ENCODE results near the gene SGO2.
A peak's percentile ranks its signal among the peaks of the same experiment; 100 is the strongest.
"Not testable (repeated sequence)": the region's sequence is repeated elsewhere in the genome, so short reads cannot be mapped to it uniquely, and the experiment has no call there.

The SGO2 gene

DNA sequence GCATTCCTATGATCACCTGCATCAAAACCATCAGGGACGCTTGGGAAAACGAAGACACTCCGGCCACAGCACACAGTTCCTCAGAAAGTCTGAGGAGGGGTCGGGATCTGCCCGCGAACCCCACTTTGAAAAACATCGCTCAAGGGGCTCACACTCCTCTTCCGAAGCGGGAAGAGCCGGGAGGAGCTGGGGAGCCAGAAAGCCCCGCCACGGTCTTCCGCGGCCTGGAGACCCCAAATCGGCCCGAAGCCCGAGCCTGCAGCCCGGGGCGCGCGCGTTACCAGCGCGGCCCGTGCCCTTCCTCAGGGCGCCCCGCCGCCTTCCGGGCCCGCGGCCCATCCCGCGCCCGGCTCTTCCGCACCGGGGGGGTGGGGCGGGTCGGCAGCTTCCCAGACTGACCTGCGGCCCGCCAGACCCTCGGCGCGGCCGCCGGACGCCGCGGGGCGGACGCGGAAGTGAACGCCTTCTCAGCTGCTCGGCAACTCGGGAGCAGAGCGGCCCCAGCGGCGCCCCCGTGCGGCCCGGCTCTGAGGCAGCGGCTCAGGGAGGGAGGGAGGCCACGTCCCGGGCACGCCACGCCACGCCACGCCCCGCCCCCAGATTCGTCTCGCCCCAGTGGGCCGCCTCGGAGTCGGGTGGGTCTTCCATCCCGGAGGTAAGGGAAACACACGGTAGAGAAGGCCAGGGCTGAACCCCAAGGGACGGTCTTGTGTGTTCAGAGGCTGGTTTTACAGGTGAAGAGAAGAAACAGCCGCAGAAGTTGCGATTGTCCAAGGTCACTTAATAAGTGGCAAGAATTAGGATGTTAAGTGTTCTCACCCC lies 16.2 kb upstream of the SGO2 start, which contains the start of gene KCTD18:
Gene KCTD18, minus strand, starts transcription at position 457 of the 822 bp plus-strand sequence. CDS start 3,052 bp downstream, outside the sequence.
- DNase-seq (ENCODE audit: low read depth, low spot score): no peak
- peak within 1 kb of the TSS; percentile 51 for H3K27ac ChIP-seq

DNA sequence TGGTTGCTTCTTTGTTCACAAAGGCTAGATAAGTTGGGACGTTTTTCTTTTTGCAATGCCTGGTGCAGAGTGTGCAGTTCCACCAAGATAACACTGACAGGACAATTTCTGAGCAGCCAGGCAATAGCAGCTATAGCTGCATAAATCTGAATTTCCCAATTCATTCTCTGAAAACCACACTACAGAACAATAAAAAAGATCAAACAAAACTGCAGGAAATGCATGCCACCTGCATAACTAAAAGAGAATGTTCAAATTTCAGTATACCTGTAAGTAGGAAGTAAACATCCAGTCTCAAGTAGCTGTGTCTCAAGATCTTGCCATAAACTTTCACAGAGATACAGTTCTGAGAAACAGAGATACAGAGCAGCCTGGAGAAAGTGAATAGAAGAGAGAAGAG lies 10.9 kb upstream of the SGO2 start:
- DNase-seq (ENCODE audit: low read depth, low spot score): no peak
- no peak overlapping the region for H3K27ac ChIP-seq

DNA sequence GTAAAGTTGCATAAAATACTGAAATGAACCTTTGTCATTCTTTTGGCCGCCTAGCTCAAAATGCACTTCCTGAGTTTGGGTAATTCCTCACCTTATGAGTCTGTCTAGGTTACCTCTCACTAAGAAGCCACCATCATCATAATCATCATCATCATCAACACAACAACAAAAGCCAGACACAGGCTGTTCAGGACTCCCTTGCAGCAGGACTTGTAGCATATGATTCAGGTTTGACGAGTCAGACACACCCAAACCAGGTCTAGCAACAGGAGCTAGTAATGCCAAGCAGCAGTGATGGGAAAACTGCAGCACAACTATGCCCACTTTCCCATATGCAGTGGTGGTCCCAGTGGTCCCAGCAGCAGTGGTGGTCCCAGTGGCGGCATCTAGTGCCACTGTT lies 2.8 kb upstream of the SGO2 start:
- peak; percentile 50 for DNase-seq (ENCODE audit: low read depth, low spot score)
- H3K27ac ChIP-seq: peak overlapping the region; percentile 39

DNA sequence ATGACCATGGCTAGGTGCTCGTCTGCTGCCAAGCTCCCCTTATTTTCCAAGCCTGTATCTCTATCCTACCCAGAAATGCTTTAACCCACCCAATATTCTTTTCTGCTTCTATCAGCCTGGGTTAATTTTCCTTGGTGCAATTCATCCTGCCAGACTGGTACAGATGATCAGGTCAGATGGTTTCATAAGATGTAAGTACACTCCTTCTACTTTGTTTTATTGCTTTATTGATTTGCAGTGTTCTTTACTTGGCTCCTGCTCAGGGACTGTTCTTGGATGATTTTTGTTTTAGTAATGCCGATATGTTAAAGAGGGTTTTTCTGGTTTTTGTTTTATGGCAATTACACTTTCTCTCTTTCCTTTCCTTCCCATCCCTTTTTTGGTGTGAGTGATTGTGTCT lies 2.4 kb upstream of the SGO2 start:
- H3K27ac ChIP-seq: peak overlapping the region; percentile 39
- DNase-seq (ENCODE audit: low read depth, low spot score): no peak

DNA sequence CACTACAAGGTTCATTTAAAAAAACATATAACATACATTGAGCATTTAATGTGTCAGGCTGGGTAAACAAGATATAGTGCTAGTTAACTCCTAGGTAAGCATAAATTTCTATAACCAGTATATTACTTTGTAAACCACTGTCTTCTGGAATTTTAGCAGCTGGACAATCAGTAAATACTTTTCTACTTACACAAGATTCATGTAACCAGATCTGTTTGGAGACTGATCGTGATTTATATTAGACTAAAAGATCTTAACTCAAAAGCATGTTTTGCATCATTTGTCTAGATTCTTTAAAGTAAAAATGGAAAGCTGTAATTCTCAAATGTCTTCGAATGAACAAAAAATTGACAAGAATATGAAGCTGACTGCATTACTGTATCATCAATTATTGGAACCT lies 941 bp upstream of the SGO2 start:
- peak overlapping the region; percentile 39 for H3K27ac ChIP-seq
- DNase-seq (ENCODE audit: low read depth, low spot score): no peak

DNA sequence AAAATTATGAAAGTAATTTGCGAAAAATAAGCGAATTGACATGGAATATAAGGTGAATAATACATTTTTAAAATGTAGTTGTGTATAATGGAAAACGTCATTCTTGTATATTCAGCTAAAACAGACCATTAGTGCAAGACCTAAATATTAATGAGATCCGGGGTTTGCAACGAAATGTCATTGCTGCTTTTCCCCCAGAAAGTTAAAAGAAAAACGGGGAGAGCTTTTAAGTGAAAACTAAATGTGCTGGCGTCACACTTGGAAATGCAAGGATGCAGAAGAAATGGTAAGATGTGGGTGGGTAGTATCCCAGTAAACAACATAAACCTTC lies 491 bp upstream of the SGO2 start:
- DNase-seq (ENCODE audit: low read depth, low spot score): no peak
- H3K27ac ChIP-seq: peak overlapping the region; percentile 39

- no peak for DNase-seq (ENCODE audit: low read depth, low spot score)
- H3K27ac ChIP-seq: no peak overlapping the region
Observed at GRCh38 chr2:200528228-200528627, 2.2 kb downstream of the SGO2 start.

- H3K27ac ChIP-seq: no peak overlapping the region
- DNase-seq (ENCODE audit: low read depth, low spot score): no peak
Observed at GRCh38 chr2:200533754-200534153, 7.7 kb downstream of the SGO2 start.

GRCh38 chr2:200534572-200534971 lies 8.6 kb downstream of the SGO2 start:
- DNase-seq (ENCODE audit: low read depth, low spot score): no peak
- H3K27ac ChIP-seq: no peak overlapping the region

DNA sequence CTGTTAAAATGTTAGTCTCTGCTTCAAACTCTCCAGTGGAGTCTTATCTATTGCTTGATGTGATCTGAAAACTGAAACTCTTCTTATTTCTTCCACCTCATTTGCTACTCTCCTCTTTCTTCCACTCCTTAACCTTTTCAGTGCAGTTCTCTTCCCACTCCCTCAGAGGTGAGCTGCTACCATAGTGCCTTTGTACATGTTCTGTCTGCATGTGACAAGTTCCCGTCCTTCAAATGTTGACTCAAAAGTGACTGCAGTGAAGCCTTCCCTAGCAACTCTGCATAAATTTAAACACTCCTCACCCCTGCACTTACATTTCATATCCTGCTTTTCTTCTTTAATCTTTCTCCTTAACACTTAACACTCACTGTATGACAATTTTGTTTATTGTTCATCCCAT lies 12.1 kb downstream of the SGO2 start:
- no peak overlapping the region for H3K27ac ChIP-seq
- no peak for DNase-seq (ENCODE audit: low read depth, low spot score)

DNA sequence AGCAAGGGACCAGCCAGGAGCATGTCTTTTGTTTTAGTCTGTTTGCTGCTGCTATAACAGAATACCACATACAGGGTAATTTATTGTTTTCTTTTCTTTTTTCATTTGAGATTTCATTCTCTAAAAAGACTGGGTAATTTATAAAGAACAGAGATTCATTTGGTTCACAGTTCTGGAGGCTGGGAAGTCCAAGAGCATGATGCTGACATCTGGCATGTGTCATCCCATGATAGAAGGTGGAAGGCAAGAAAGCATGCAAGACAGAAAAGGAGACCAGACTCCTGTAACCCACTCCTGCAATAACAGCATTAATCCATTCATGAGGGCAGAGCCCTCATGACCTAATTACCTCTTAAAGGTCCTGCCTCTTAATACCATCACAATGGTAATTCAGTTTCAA lies 14.8 kb downstream of the SGO2 start:
- no peak overlapping the region for H3K27ac ChIP-seq
- DNase-seq (ENCODE audit: low read depth, low spot score): no peak

DNA sequence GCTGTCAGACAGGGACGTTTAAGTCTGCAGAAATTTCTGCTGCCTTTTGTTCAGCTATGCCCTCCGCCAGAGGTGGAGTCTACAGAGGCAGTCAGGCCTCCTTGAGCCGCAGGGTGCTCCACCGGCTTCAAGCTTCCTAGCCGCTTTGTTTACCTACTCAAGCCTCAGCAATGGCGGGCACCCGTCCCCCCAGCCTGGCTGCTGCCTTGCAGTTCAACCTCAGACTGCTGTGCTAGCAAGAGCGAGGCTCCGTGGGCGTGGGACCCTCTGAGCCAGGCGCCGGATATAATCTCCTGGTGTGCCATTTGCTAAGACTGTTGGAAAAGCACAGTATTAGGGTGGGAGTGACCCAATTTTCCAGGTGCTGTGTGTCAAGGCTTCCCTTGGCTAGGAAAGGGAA lies 40.6 kb downstream of the SGO2 start:
- not testable (repeated sequence) for DNase-seq (ENCODE audit: low read depth, low spot score); H3K27ac ChIP-seq

GRCh38 chr2:200567932-200568331 lies 41.9 kb downstream of the SGO2 start:
- no peak for DNase-seq (ENCODE audit: low read depth, low spot score)
- no peak overlapping the region for H3K27ac ChIP-seq

DNA sequence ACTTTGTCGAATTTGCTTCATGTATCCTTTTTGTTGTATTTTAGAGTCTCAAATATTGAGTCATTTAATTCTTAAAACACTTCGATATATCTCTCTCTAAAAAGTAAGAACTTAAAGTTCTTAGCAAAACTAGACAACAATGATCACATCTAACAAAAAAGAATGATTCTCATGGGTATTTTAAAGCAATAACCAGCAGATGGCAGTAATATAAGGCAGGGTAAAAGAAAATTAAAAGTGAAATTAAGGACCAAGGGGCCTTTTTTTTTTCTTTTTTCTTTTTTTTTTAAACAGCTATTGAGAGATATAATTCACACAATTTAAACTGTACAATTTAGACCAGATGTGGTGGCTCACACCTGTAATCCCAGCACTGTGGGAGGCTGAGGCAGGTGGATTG lies 50.0 kb downstream of the SGO2 start:
- H3K27ac ChIP-seq: no peak overlapping the region
- no peak for DNase-seq (ENCODE audit: low read depth, low spot score)

- DNase-seq (ENCODE audit: low read depth, low spot score): no peak
- no peak overlapping the region for H3K27ac ChIP-seq
Observed at GRCh38 chr2:200577027-200577426, 51.0 kb downstream of the SGO2 start.

- H3K27ac ChIP-seq: no peak overlapping the region
- no peak for DNase-seq (ENCODE audit: low read depth, low spot score)
Observed at GRCh38 chr2:200578778-200579177, 52.8 kb downstream of the SGO2 start.

DNA sequence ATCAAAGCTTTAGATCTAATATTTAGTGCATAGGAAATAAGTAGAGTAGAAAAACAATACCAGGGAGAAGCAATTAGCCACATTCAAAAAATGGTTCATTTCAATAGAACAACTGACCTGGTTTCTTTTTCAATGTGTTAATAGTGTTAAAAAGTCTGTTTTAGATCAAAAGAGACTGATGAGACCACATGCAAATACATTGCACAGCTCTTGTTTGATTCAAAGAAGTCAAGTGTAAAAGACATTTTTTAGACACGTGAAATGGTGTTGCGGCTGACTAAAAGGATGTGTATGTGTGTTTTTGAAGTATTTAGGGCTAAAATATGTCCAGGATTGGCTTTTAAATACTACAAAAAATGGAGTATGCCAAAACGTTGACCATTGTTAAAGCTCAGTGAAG lies 58.6 kb downstream of the SGO2 start:
- DNase-seq (ENCODE audit: low read depth, low spot score): no peak
- no peak overlapping the region for H3K27ac ChIP-seq

DNA sequence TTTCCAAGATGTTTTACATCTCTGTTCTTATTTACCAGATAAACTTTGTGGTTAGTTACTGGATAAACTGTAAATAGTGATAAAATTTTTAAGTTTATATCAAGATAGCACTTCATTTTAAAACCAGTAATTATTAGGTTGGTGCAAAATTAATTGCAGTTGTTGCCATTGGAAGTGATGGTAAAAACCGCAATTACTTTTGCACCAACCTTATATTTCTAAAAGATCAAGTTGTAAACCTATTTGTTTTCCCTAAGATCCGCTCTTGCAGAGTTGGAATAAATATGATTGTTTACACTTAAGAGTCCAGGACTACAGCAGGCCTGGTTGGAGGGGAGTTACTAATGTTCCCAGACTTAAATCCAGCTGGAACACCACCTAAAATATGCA lies 59.3 kb downstream of the SGO2 start:
- DNase-seq (ENCODE audit: low read depth, low spot score): no peak
- H3K27ac ChIP-seq: no peak overlapping the region

DNA sequence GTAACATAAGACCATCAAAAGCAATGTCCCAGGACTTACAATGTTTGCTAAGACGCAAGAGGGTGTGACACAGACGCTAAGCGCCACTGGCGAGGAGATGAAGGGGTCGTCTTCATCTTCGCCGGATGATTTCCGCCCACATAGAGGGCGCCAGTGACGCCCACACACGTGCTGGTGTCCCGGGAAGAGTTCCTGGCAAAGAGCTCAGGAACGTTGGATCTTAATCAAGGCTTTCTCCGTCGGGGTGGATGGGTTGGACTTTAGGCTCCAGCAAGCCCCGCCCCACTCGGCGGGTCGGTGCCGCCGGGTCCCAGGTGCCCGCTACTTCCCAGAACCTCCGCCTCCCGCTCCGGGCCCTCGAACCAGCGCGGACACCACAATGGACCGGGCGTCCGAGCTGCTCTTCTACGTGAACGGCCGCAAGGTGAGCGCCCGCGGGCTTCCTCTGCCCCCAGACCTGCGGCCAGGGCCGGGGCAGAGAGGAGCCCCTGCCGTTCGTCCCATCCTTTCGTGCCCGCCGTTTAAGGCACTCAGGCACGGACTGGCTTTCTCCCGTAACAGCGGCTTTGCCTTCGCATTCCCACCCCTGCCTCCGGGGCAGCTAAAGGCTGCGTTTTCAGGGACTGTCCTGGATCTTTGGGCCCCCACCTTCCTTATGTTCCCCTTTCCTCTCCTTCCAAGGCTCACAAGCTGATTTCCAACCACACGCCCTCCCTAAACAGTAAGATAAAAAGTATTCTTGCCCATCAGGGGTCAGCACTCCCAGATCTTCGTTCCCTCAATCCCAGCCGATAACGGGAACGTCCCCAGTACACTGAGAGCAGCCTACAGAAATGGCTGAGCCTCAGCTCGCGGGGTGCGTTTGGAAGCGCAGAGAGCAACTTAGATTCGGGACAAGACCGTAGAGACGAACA lies 60.0 kb downstream of the SGO2 start, which contains the start of gene AOX1:
Gene AOX1, plus strand, starts transcription at position 285 of the 914 bp plus-strand sequence. Its CDS starts 95 bp downstream, at position 380.
- DNase-seq (ENCODE audit: low read depth, low spot score): no peak
- no peak within 1 kb of the TSS for H3K27ac ChIP-seq

DNA sequence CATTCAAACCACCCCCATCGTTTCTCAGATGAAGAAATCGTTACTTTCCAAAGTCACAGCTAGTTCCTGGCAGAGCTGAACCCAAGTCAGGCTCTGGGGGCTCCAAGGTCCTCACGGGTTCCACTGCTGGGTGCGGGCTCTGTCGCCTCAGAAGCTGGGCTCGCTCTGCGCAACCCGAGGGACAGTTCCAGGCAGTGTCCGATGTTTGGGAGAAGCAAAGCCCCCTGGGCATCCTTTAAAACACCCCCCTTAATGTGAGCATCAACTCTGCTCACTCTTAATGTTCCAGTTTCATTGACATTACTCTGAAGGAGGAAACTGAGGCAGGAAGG lies 60.6 kb downstream of the SGO2 start:
- DNase-seq (ENCODE audit: low read depth, low spot score): no peak
- no peak overlapping the region for H3K27ac ChIP-seq

GRCh38 chr2:200587007-200587616 lies 61.1 kb downstream of the SGO2 start:
- H3K27ac ChIP-seq: no peak overlapping the region
- DNase-seq (ENCODE audit: low read depth, low spot score): no peak
